GM23338 (cell line): ENCODE measurements around the gene ASGR2. TPM values are rescaled to one million over a fixed set of nuclear protein-coding genes. Genes with fewer than 3 reads are reported as not detected.
A peak's percentile ranks its signal among the peaks of the same experiment; 100 is the strongest.

Experiments
- ATAC-seq: fragments of 200-7000 bp; cut with Tn5 transposase; 3 replicates; pipeline ENCODE4 v1.9.1; 2020
- DNase-seq: peaks from one replicate; pipeline ENCODE4 v3.0.0-alpha.2; 2015; ENCODE audit warnings: low spot score
- H2AFZ ChIP-seq: fragments of 200-600 bp; sonication (generic); 2 replicates; pipeline ENCODE4 v1.8.0; 2016; ENCODE audit warnings: antibody characterized with exemption, mild to moderate bottlenecking, moderate library complexity
- H3F3A ChIP-seq: fragments of 200-600 bp; sonication (generic); replicated peaks from 2 replicates; pipeline ENCODE4 v1.8.0; 2017; ENCODE audit warnings: antibody characterized with exemption, mixed run types, low read depth
- H3K27ac ChIP-seq: fragments of 200-600 bp; sonication (generic); 2 replicates; pipeline ENCODE4 v1.6.1; 2016; ENCODE audit warnings: low read depth
- H3K27me3 ChIP-seq: fragments of 200-600 bp; sonication (generic); 2 replicates; pipeline ENCODE4 v1.8.0; 2016; ENCODE audit warnings: mild to moderate bottlenecking, mixed run types, moderate library complexity; ENCODE audit not compliant: insufficient read depth
- H3K36me3 ChIP-seq: fragments of 200-600 bp; sonication (generic); 2 replicates; pipeline ENCODE4 v1.8.0; 2016; ENCODE audit warnings: mild to moderate bottlenecking; ENCODE audit not compliant: insufficient read depth
- H3K4me1 ChIP-seq: fragments of 200-600 bp; sonication (generic); 2 replicates; pipeline ENCODE4 v1.8.0; 2016; ENCODE audit warnings: mild to moderate bottlenecking, moderate library complexity; ENCODE audit not compliant: insufficient read depth
- H3K4me2 ChIP-seq: fragments of 200-600 bp; sonication (generic); 2 replicates; pipeline ENCODE4 v1.7.1; 2017; ENCODE audit warnings: mixed run types
- H3K4me3 ChIP-seq: fragments of 200-600 bp; sonication (generic); 2 replicates; pipeline ENCODE4 v1.6.1; 2016; ENCODE audit warnings: mixed run types
- H3K79me2 ChIP-seq: fragments of 200-600 bp; sonication (generic); replicated peaks from 2 replicates; pipeline ENCODE4 v1.8.0; 2017; ENCODE audit warnings: mild to moderate bottlenecking; ENCODE audit not compliant: insufficient read depth
- H3K9me2 ChIP-seq: fragments of 200-600 bp; sonication (generic); 2 replicates; pipeline ENCODE4 v1.8.0; 2017; ENCODE audit not compliant: insufficient read depth
- H4K20me1 ChIP-seq: fragments of 200-600 bp; sonication (generic); replicated peaks from 2 replicates; pipeline ENCODE4 v1.8.0; 2017; ENCODE audit warnings: mild to moderate bottlenecking; ENCODE audit not compliant: insufficient read depth
- H3K27ac Mint-ChIP-seq: 2 replicates; pipeline ENCODE4 v1.8.0; 2020; ENCODE audit warnings: inconsistent platforms, mild to moderate bottlenecking, moderate library complexity, mixed read lengths
- H3K27me3 Mint-ChIP-seq: 3 replicates; pipeline ENCODE4 v1.8.0; 2022; ENCODE audit warnings: low read depth, mild to moderate bottlenecking, moderate library complexity, mixed read lengths, inconsistent platforms; ENCODE audit not compliant: insufficient read depth, poor library complexity
- H3K36me3 Mint-ChIP-seq: 3 replicates; pipeline ENCODE4 v1.8.0; 2021; ENCODE audit warnings: low read depth, mild to moderate bottlenecking, inconsistent platforms, moderate library complexity, mixed read lengths
- H3K4me1 Mint-ChIP-seq: 3 replicates; pipeline ENCODE4 v1.8.0; 2020; ENCODE audit warnings: mild to moderate bottlenecking, inconsistent platforms, mixed read lengths
- H3K4me3 Mint-ChIP-seq: 3 replicates; pipeline ENCODE4 v1.8.0; 2021; ENCODE audit warnings: moderate library complexity, mild to moderate bottlenecking, inconsistent platforms, mixed read lengths
- H3K9me3 Mint-ChIP-seq: 3 replicates; pipeline ENCODE4 v1.8.0; 2020; ENCODE audit warnings: moderate library complexity, mild to moderate bottlenecking, inconsistent platforms, mixed read lengths
- CREB1 ChIP-seq: fragments of 250-450 bp; sonication (Bioruptor Pico); IDR thresholded peaks from 2 replicates; pipeline ENCODE4 v1.5.0; 2020; ENCODE audit warnings: low read depth, mild to moderate bottlenecking, moderate library complexity
- CTCF ChIP-seq, 2 experiments: fragments of 200-600 bp in 1 of 2; sonication (generic) in 1 of 2; conservative IDR thresholded peaks; 2 replicates each; pipeline versions ENCODE4 v1.5.1 to v1.6.1; 2016 to 2017; ENCODE audit warnings: antibody characterized with exemption in 2 of 2, low read depth in 2 of 2, mild to moderate bottlenecking in 2 of 2, moderate library complexity in 1 of 2
- ETS1 ChIP-seq: IDR thresholded peaks from 2 replicates; pipeline ENCODE4 v1.6.1; 2016; ENCODE audit warnings: antibody characterized with exemption
- EZH2 ChIP-seq: fragments of 200-600 bp; sonication (generic); IDR thresholded peaks from one replicate; pipeline ENCODE4 v1.8.0; 2017; ENCODE audit warnings: antibody characterized with exemption, mild to moderate bottlenecking, low read depth; ENCODE audit not compliant: unreplicated experiment
- EZH2phosphoT487 ChIP-seq: fragments of 200-600 bp; sonication (generic); IDR thresholded peaks from one replicate; pipeline ENCODE4 v1.8.1; 2018; ENCODE audit warnings: antibody characterized with exemption; ENCODE audit not compliant: unreplicated experiment
- JUNB ChIP-seq: IDR thresholded peaks from one replicate; pipeline ENCODE4 v1.6.1; 2016; ENCODE audit warnings: antibody characterized with exemption; ENCODE audit not compliant: unreplicated experiment
- NANOG ChIP-seq: IDR thresholded peaks from 2 replicates; pipeline ENCODE4 v1.6.1; 2016; ENCODE audit warnings: antibody characterized with exemption, borderline replicate concordance
- POLR2AphosphoS5 ChIP-seq: IDR thresholded peaks from 2 replicates; pipeline ENCODE4 v1.6.1; 2016; ENCODE audit warnings: antibody characterized with exemption, low read depth
- REST ChIP-seq: IDR thresholded peaks from one replicate; pipeline ENCODE4 v1.6.1; 2018; ENCODE audit warnings: antibody characterized with exemption; ENCODE audit not compliant: unreplicated experiment
- STAT1 ChIP-seq: IDR thresholded peaks from one replicate; pipeline ENCODE4 v1.6.1; 2016; ENCODE audit warnings: antibody characterized with exemption; ENCODE audit not compliant: unreplicated experiment
- ZNF114 ChIP-seq: fragments of 250-450 bp; sonication (Bioruptor Pico); IDR thresholded peaks from 2 replicates; pipeline ENCODE4 v1.5.0; 2020; ENCODE audit warnings: mild to moderate bottlenecking, moderate library complexity
- ZNF331 ChIP-seq: fragments of 250-450 bp; sonication (Bioruptor Pico); IDR thresholded peaks from 2 replicates; pipeline ENCODE4 v1.5.0; 2020; ENCODE audit warnings: low read depth, mild to moderate bottlenecking, moderate library complexity
- polyA plus RNA-seq: library from polyadenylated mRNA; unstranded; fragments of >200 nt; fragmentation: Nextera tagmentation; extraction: Ambion mirVana; gene quantifications from 2 replicates; pipeline ENCODE4 v1.2.1, GENCODE V29; 2016
- total RNA-seq: library from RNA; depleted of rRNA; stranded (reverse); fragments of >200 nt; shearing (Covaris generic); gene quantifications from 2 replicates; pipeline ENCODE4 v1.2.3, GENCODE V29; 2014

ASGR2 gene
- total and polyA plus RNA-seq, 2 experiments from 2014 or later, result 0.97 TPM; not detected in 1

GRCh38 chr17:7144213-7144612, 29.6 kb upstream of the ASGR2 start:
- no peak for TF ChIP-seq JUNB
- TF ChIP-seq EZH2phosphoT487, result no peak
- TF ChIP-seq CREB1 (CRISPR knock-in tag), result no peak
- no peak for TF ChIP-seq NANOG
- no peak for TF ChIP-seq EZH2
- Mint-ChIP-seq H3K9me3 (no peaks in the 10 kb centered on the region), H3K4me3 (no peak overlapping the region), H3K27ac (no peak overlapping the region), H3K36me3 (no peaks in the 10 kb centered on the region), H3K4me1 (peaks cover 44% of the 10 kb centered on the region), H3K27me3 (peaks cover 11% of the 10 kb centered on the region)
- no peaks in the 10 kb centered on the region for H3K79me2 ChIP-seq
- H3K27me3 ChIP-seq, result no peaks in the 10 kb centered on the region
- no peak overlapping the region for H3K4me3 ChIP-seq
- no peak overlapping the region for H3K27ac ChIP-seq
- no peaks in the 10 kb centered on the region for H3K36me3 ChIP-seq
- DNase-seq, result peak; percentile 66
- H2AFZ ChIP-seq, result no peak overlapping the region
- no peak; the same call in 2 of the 3 replicates for ATAC-seq
- no peaks in the 10 kb centered on the region for H4K20me1 ChIP-seq
- H3K4me2 ChIP-seq, result no peak overlapping the region
- H3K9me2 ChIP-seq, result no peaks in the 10 kb centered on the region
- peaks cover 4% of the 10 kb centered on the region for H3F3A ChIP-seq
- H3K4me1 ChIP-seq, result peaks cover 43% of the 10 kb centered on the region

- Histone ChIP-seq H3K27ac (no peak overlapping the region), H3K4me1 (peaks cover 44% of the 10 kb centered on the region), H3K36me3 (no peaks in the 10 kb centered on the region), H3K27me3 (no peaks in the 10 kb centered on the region), H3K4me3 (no peak overlapping the region), H3K4me2 (no peak overlapping the region), H3K79me2 (no peaks in the 10 kb centered on the region), H3F3A (peaks cover 9% of the 10 kb centered on the region), H3K9me2 (no peaks in the 10 kb centered on the region), H2AFZ (no peak overlapping the region), H4K20me1 (no peaks in the 10 kb centered on the region)
- Mint-ChIP-seq H3K27ac (no peak overlapping the region), H3K9me3 (no peaks in the 10 kb centered on the region), H3K4me1 (peaks cover 48% of the 10 kb centered on the region), H3K4me3 (no peak overlapping the region), H3K36me3 (no peaks in the 10 kb centered on the region), H3K27me3 (peaks cover 17% of the 10 kb centered on the region)
- ATAC-seq (no peak), DNase-seq (no peak)
- TF ChIP-seq CTCF (conservative IDR thresholded peaks at IDR 0.05; ENCODE audit: low read depth in 2 of 2) (no peak), ZNF114 (CRISPR knock-in tag) (no peak), ZNF331 (CRISPR knock-in tag) (no peak), JUNB (no peak), REST (no peak), ETS1 (no peak), NANOG (no peak), POLR2AphosphoS5 (no peak), CREB1 (CRISPR knock-in tag) (no peak), STAT1 (no peak)
Measured at GRCh38 chr17:7141824-7142223, 27.2 kb upstream of the ASGR2 start.
